Activated CD8-positive, alpha-beta memory T cell treated with anti-CD3 and anti-CD28 coated beads for 48 hours (primary cell): Measurements from ENCODE around the gene CISH.

Source experiments
- DNase-seq, 3 experiments: peaks; one replicate each; pipeline ENCODE4 v3.0.0-alpha.2; 2020; ENCODE audit warnings: low read depth in 2 of 3, low spot score in 2 of 3

The CISH gene

DNA sequence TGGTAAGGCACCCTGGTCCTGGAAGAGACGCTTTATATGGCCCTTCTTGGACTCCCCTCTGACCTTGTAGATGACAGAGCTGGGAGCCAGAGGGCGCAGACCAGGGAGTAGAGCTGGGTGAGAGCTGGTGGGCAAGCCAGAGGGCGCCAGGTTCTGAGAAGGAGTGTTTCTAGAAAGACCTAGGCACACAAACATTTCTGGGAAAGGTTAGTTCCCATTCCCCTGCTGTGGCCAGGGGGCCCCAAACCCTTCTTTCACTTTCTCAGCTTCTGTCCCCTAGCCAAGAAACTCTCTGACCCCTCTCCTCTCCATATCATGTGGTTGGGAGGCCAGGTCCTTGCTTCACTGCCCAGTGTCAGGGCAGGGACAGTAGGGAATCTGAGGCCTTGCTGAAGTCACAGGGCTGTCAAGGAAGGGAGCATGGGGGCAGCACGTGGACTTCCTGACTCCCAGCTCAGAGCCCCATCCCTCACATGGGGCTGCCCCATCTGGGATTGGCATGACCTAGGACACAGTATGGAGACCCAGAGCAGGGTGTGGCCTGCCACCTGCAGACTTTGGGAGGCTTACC, 38.7 kb downstream of the CISH start:
- DNase-seq: peak in 1 of 3 experiments; percentile 60

DNA sequence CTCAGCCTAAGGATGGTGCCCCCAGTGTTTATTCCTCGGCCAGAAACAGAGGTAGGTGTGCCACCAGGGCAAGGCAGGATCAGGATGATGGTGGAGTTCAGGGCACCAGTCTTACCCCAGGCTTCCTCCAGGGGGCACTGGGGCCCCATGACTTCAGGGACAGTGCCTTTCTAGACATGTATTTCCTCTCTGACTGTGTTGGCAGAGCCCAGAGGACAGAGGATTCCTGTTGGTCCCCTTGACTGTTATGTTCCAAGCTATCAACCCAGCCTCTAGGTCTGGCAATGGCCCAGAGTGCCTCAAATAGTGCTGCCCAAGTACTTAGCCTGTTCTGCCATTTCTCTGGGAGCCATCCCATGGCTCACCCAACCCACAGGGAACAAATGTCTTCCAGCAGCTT, 39.4 kb downstream of the CISH start:
- peak in 2 of 3 experiments; percentile 70 to 75 for DNase-seq

DNA sequence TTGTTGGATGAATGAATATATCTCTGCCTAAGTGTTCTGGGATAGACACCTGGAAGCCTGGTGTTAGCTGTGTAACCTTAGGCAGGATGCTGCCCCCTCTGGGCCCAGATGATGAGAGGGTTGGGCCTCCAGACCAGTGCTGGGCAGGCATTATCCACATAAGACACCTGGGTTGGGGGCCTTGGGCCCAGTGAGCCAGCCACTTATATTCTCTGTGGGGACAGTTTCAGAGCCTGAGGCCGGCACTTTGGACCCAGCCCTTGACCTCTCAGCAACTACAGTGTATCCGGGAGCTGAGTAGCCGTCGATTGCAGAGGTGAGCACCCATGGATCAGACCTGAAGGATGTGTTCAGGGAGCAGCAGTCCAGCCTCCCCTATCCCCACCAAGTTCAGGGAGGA, 40.1 kb downstream of the CISH start:
- no peak for DNase-seq

DNA sequence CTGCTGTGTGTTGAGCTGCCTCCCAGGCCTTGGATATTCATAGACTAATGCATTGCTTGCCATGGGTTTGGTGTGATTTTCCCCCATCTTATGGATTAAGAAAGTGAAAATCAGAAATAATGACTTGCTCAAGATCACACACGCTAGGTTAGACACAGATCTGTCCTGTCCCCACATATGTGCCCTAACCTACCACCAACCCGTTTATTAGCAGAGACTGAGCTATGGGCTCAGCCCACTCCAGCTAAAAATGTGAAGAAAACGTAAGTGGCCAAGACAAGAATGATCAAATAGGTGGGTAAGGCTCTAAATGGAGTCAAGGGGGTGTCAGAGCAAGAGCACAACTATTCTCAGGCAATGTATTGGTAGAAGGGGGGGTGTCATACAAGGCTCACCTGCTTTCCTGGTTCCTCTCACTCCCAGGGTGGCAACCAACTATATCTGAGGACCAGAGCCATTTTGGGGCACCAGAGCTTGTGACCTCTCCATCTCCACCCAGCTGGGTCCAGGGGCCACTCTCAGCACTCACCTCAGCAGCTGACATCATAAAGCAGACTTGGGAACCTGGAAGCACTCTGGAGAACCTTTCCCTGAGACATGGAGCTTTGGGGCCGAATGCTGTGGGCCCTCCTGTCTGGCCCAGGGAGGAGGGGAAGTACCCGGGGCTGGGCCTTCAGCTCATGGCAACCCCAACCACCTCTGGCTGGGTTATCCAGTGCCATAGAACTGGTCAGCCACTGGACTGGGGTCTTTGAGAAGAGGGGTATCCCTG, 40.9 kb downstream of the CISH start:
- no peak for DNase-seq

DNA sequence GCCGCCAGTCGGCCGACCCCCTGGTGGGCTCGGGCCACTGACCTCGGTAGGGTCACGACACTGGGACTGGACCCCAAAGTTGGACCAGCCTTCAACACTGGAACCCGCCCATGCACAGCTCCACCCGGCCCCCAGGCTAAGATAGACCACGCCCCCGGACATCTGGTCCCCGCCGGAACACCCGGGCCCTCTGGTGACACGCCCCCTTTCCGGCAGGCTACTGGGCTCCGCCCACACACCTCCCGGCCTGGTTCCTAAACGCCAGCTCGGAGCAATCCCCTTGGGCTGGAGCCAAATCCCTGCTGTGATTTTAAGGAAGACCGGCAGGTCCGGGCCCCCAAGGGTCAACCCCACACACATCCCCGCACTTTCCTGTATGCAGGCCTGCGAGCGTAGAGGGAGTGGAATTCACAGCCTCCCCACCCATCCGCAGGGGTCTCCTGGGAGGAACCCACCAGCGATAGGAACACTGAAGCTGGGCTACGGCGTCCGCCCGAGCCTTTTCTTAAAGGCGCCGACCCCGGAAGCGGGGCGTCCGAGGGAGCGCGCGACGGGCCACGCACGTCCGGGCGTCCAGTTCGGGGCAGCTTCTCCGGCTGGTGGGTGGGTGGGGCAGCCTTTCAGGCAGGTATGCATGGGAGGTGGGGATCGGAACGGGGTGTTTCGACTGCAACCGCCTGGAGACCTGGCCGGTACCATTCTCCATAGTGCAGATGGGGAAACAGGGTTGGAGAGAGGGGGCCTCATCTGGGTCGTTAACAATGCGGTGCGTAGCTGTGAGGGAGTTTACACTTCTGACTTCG, 42.4 kb downstream of the CISH start, which contains the start of gene HEMK1:
TSS of gene HEMK1 (plus strand) at position 576 of the 803 bp plus-strand sequence. CDS start 1,583 bp downstream, outside the sequence.
- peak; percentile 91 to 95 (median 93) for DNase-seq

DNA sequence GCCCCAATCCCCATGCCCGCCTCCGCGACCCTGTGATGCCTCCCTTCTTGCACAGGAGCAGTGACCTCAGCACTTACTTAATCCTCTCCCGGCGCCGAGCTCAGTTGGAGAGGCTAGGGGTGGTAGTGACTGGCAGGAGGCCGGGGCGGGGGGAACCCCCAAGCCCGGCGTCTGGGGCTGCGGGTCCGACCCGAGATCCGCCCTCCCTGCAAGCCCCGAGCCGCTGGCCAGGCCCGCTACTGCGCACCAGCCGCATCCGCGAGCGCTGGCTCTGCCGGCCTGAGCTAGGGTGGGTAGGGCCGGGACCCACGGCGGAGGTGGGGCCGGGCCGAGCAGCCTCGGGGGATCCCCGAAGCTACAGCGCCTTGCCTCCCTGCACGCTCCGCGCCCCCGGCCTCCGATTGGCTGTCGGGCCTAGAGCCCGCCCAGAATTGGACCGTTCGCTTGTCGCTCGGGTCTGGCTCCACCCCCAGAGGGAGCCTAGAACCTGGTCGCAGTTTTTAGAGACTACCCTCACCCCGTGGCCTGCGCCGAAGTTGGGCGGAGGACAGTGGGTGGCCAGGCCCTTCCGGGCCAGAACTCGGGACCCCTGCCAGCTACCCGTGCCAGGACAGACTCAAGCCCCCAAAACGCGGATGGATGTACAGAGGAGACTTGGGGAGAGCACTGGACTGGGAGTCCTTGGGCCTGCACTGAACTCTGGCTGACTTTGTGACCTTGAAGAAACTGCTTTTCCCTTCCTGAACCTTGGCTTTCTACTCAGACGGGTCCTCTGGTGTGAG, 44.0 kb downstream of the CISH start, which contains the start of gene C3orf18:
TSS of gene C3orf18 (minus strand) at position 362 of the 782 bp plus-strand sequence. CDS start 2,048 bp downstream, outside the sequence.
- peak; percentile 85 to 90 (median 89) for DNase-seq

DNA sequence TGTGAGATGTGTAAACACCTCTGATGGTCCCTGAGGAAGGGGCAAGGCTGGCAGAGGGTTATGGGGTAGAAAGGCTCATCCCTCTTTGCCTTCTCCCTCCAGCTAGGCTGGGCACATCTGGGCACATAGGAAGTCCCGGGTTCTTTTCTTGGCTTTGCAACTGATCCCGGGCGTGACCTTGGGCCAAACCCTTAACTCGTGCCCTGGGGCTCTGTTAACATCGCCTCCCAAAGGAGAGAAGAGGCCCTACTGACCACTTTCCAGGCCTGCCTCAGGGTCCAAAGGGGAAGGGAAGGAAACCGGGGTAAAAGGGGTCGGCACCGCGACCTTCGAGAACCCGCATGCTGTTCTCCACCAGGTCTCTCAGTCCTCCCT, 44.6 kb downstream of the CISH start:
- DNase-seq: no peak

DNA sequence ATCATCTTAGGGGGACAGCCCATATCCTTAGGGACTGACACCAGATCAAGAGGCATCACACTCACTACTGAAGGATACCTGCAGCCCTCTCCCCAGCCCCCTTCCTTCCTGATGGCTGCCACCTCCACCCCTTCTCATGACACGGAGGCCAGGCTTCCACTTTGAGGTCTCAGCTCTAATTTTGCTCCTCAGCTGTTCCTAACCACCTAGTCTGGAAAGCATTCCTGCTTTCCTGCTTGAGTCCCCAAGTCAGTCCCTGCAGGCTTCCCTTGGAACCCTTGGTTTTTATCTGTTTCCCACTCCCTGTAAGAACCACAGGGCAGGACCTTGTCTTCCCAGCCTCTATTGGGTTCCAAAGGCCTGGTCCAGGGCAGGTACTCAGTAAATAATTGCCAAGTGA, 47.3 kb downstream of the CISH start:
- DNase-seq: no peak

DNA sequence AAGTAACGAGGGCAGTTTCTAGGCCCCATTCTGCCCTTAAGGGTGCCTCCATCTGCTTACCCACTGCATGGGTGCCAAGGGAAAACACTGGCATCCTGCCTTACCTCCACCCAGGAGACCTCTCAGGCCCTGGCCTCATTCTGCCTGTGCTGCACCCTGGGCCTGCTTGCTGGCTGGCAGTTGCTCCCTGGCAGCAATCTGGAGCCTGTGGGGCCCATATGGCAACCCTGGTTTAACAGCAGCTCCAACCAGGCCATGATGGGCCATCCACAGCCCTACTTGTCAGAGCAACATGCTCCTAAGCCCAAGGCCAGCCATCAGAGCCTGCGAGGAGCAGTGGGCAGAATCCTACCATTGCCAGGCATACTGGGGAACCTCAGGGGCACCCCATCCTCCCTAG, 47.7 kb downstream of the CISH start:
- DNase-seq: no peak

DNA sequence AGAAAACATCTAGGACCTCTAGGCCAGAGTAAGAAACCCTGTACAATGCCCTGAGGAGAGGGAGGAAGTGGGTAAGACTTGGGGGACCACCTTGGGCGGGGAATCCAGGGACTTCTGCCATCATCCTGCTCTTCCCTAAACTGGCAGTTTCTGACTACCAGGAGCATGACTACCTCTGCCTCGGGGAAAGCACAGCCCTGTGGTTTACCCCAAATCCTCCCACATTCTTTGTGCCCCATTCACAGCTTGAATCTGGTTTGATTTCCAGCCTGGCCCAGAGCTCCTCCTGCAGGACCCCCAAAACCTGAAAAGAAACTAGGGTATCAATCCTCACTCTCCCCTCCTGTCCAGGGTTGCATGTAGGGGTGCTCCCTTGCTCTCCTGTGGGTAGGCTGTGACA, 48.7 kb downstream of the CISH start:
- no peak for DNase-seq

DNA sequence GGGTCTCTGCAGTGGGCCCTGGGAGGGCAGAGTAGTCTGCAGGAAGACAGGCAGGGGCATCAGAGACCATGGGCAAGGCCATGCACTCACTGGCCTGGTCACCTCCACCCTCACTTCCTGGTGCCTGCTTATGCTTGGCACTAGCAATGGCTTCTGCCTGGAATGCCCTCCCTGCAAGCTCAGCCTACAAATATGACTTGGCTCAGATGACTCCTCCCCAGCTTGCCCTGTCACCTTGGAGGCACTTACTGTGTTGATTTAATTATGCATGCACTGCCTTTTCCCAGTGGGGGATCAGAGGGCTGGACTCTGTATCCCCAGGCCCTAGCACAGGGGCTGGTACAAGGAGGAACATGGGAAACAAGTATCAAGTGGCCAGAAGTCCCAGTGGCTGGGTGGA, 51.9 kb downstream of the CISH start:
- DNase-seq: no peak

DNA sequence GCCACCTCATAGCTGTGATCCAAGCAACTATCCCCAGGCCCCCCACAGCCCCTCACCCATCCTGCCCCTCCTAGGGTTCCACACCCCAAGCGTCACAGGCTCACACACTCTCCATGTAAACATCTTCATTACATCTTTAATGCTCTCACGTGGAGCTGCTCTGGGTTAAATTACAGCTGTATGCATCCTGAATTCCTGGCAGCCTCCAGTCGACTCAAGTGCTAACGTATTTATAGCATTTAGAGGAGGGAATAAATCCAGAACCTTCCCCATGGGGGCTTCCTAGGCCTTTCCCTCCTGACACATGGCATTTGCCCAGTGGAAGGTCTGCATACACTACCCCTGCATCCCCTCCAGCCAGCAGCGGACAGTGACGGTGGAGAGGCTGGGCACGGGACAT, 53.7 kb downstream of the CISH start:
- no peak for DNase-seq

DNA sequence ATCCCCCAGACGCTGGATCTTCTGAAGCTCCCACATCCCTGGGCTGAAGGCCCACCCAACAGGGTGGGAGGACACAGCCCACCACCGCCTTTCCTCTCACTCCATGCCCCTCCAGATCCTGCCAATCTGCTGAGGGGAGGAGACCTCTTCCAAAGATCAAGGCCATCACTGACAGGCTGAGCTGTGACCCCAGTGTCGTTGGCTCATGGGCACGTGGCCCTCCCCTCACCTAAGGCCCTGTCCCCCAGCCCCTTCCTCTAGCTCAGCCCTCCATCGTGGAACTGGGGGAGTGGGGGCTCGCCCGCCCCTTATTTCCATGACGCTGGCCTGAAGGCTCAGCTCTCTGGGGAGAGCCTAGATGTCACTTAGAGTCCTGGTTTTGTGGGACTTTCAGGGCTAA, 54.5 kb downstream of the CISH start:
- no peak for DNase-seq
